Hepatocyte (in vitro differentiated cells): Measurements from ENCODE around the gene HPCAL1.

Experiments
- EZH2 ChIP-seq: fragments of 200-600 bp; sonication (generic); IDR thresholded peaks from 2 replicates; pipeline ENCODE4 v1.6.1; 2016; ENCODE audit warnings: antibody characterized with exemption, mild to moderate bottlenecking, borderline replicate concordance
- TF ChIP-seq, protein P1 (sequence below): fragments of 200-600 bp; sonication (generic); IDR thresholded peaks from 2 replicates; pipeline ENCODE4 v1.5.1; 2016; ENCODE audit warnings: antibody characterized with exemption, mild to moderate bottlenecking; ENCODE audit not compliant: poor library complexity

DNA sequence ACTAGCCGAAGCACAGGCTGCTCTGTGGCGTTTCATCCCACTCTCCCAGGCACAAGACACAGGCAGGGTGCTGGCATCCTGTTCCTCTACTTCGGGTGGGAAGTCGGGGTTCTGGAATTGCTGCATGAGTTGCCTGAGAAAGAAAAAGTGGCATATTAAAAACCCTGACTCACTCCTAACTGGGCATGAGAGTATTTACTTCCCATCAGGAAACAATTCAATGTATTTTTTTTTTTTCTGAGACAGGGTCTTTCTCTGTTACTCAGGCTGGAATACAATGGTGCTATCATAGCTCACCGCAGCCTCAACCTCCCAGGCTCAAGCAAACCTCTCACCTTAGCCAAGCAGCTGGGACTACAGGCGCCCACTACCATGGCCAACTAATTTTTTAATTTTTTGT, 138.0 kb downstream of the HPCAL1 start:
- TF ChIP-seq, protein P1, sequence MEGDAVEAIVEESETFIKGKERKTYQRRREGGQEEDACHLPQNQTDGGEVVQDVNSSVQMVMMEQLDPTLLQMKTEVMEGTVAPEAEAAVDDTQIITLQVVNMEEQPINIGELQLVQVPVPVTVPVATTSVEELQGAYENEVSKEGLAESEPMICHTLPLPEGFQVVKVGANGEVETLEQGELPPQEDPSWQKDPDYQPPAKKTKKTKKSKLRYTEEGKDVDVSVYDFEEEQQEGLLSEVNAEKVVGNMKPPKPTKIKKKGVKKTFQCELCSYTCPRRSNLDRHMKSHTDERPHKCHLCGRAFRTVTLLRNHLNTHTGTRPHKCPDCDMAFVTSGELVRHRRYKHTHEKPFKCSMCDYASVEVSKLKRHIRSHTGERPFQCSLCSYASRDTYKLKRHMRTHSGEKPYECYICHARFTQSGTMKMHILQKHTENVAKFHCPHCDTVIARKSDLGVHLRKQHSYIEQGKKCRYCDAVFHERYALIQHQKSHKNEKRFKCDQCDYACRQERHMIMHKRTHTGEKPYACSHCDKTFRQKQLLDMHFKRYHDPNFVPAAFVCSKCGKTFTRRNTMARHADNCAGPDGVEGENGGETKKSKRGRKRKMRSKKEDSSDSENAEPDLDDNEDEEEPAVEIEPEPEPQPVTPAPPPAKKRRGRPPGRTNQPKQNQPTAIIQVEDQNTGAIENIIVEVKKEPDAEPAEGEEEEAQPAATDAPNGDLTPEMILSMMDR, result no peak
- no peak for TF ChIP-seq EZH2
